HEK293 (cell line): Measurements from ENCODE around the gene DCX.

Source experiments
- BCL11A ChIP-seq: fragments of 450-650 bp; formaldehyde crosslinking; IDR thresholded peaks from 2 replicates; pipeline ENCODE4 v1.5.1; 2016; ENCODE audit warnings: low read depth, missing biosample characterization, missing genetic modification characterization
- OVOL3 ChIP-seq: fragments of 450-650 bp; formaldehyde crosslinking; IDR thresholded peaks from 2 replicates; pipeline ENCODE4 v1.5.1; 2016; ENCODE audit warnings: missing biosample characterization, missing genetic modification characterization
- TCF7L2 ChIP-seq: IDR thresholded peaks from 2 replicates; pipeline ENCODE4 v1.6.1; 2011; ENCODE audit warnings: low read depth, mild to moderate bottlenecking, inconsistent platforms, low read length, moderate library complexity, borderline replicate concordance
- ZNF138 ChIP-seq: fragments of 450-650 bp; formaldehyde crosslinking; IDR thresholded peaks from 2 replicates; pipeline ENCODE4 v1.5.1; 2016; ENCODE audit warnings: missing biosample characterization, missing genetic modification characterization, borderline replicate concordance
- ZNF174 ChIP-seq: fragments of 450-650 bp; formaldehyde crosslinking; IDR thresholded peaks from 2 replicates; pipeline ENCODE4 v1.5.0; 2017; ENCODE audit warnings: missing biosample characterization, mild to moderate bottlenecking, missing genetic modification characterization
- ZNF239 ChIP-seq: fragments of 450-650 bp; formaldehyde crosslinking; IDR thresholded peaks from 2 replicates; pipeline ENCODE4 v1.5.1; 2016; ENCODE audit warnings: missing biosample characterization, missing genetic modification characterization
- ZNF274 ChIP-seq, 2 experiments: fragments of 200-500 bp in 1 of 2; fragments of 450-650 bp in 1 of 2; sonication (Bioruptor generic) in 1 of 2; formaldehyde crosslinking in 1 of 2; IDR thresholded peaks; 2 replicates each; pipeline versions ENCODE4 v1.5.1 to v1.6.1; 2014 to 2016; ENCODE audit warnings: borderline replicate concordance in 1 of 2, inconsistent platforms in 1 of 2, low read length in 1 of 2, missing biosample characterization in 1 of 2, missing genetic modification characterization in 1 of 2
- ZNF37A ChIP-seq: fragments of 450-650 bp; IDR thresholded peaks from 2 replicates; pipeline ENCODE4 v1.5.1; 2018; ENCODE audit warnings: missing biosample characterization, missing genetic modification characterization
- ZNF558 ChIP-seq: fragments of 450-650 bp; formaldehyde crosslinking; IDR thresholded peaks from 2 replicates; pipeline ENCODE4 v1.5.1; 2016; ENCODE audit warnings: missing biosample characterization, missing genetic modification characterization
- ZNF664 ChIP-seq: fragments of 450-650 bp; formaldehyde crosslinking; IDR thresholded peaks from 2 replicates; pipeline ENCODE4 v1.5.1; 2016; ENCODE audit warnings: missing biosample characterization, missing genetic modification characterization
- TF ChIP-seq, protein P1 (sequence below): fragments of 450-650 bp; formaldehyde crosslinking; IDR thresholded peaks from 2 replicates; pipeline ENCODE4 v1.5.1; 2016; ENCODE audit warnings: missing biosample characterization, missing genetic modification characterization
- TF ChIP-seq, protein P2 (sequence below): IDR thresholded peaks from 2 replicates; pipeline ENCODE4 v1.6.1; 2011; ENCODE audit warnings: mild to moderate bottlenecking, low read depth, low read length, borderline replicate concordance
- TF ChIP-seq, protein P3 (sequence below): sonication (generic); formaldehyde crosslinking; IDR thresholded peaks from 2 replicates; pipeline ENCODE4 v1.8.1; 2022; ENCODE audit warnings: mild to moderate bottlenecking, moderate library complexity, missing genetic modification reagents
- TF ChIP-seq, protein P4 (sequence below): fragments of 450-650 bp; formaldehyde crosslinking; IDR thresholded peaks from 2 replicates; pipeline ENCODE4 v1.5.1; 2016; ENCODE audit warnings: missing biosample characterization, missing genetic modification characterization, low read depth

DNA sequence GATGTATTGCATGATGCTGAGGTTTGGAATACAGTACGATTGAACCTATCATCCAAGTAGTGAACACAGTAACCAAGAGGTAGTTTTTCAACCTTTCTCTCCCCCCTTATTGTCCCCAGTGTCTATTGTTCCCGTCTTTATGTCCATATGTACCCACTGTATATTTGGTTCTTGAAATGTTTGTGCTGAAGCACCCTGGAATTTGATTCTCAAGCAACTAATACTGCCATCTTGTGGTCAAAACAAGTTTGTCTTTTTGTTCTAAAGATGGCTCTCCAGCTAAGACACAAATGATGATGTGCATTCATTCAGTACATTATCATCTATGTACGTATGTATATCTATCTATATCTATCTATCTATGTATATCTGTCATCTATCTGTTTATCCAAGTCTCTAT is 33.5 kb upstream of the DCX start:
- TF ChIP-seq, protein P1, sequence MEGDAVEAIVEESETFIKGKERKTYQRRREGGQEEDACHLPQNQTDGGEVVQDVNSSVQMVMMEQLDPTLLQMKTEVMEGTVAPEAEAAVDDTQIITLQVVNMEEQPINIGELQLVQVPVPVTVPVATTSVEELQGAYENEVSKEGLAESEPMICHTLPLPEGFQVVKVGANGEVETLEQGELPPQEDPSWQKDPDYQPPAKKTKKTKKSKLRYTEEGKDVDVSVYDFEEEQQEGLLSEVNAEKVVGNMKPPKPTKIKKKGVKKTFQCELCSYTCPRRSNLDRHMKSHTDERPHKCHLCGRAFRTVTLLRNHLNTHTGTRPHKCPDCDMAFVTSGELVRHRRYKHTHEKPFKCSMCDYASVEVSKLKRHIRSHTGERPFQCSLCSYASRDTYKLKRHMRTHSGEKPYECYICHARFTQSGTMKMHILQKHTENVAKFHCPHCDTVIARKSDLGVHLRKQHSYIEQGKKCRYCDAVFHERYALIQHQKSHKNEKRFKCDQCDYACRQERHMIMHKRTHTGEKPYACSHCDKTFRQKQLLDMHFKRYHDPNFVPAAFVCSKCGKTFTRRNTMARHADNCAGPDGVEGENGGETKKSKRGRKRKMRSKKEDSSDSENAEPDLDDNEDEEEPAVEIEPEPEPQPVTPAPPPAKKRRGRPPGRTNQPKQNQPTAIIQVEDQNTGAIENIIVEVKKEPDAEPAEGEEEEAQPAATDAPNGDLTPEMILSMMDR (tag by site-specific recombination) = no peak
- TF ChIP-seq OVOL3 (tag by site-specific recombination) (no peak), ZNF138 (tag by site-specific recombination) (no peak), ZNF239 (tag by site-specific recombination) (no peak), BCL11A (no peak), ZNF37A (tag by site-specific recombination) (no peak), ZNF558 (no peak), TCF7L2 (no peak), ZNF274 (IDR thresholded peaks at IDR 0.05; ENCODE audit: low read length) (no peak), ZNF274 (tag by site-specific recombination; IDR thresholded peaks at IDR 0.05; ENCODE audit: borderline replicate concordance) (no peak), ZNF174 (tag by site-specific recombination) (no peak), ZNF664 (tag by site-specific recombination) (no peak)
- TF ChIP-seq, protein P2, sequence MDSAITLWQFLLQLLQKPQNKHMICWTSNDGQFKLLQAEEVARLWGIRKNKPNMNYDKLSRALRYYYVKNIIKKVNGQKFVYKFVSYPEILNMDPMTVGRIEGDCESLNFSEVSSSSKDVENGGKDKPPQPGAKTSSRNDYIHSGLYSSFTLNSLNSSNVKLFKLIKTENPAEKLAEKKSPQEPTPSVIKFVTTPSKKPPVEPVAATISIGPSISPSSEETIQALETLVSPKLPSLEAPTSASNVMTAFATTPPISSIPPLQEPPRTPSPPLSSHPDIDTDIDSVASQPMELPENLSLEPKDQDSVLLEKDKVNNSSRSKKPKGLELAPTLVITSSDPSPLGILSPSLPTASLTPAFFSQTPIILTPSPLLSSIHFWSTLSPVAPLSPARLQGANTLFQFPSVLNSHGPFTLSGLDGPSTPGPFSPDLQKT = no peak
- TF ChIP-seq, protein P3, sequence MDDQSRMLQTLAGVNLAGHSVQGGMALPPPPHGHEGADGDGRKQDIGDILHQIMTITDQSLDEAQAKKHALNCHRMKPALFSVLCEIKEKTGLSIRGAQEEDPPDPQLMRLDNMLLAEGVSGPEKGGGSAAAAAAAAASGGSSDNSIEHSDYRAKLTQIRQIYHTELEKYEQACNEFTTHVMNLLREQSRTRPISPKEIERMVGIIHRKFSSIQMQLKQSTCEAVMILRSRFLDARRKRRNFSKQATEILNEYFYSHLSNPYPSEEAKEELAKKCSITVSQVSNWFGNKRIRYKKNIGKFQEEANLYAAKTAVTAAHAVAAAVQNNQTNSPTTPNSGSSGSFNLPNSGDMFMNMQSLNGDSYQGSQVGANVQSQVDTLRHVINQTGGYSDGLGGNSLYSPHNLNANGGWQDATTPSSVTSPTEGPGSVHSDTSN (CRISPR knock-in tag) = no peak
- TF ChIP-seq, protein P4, sequence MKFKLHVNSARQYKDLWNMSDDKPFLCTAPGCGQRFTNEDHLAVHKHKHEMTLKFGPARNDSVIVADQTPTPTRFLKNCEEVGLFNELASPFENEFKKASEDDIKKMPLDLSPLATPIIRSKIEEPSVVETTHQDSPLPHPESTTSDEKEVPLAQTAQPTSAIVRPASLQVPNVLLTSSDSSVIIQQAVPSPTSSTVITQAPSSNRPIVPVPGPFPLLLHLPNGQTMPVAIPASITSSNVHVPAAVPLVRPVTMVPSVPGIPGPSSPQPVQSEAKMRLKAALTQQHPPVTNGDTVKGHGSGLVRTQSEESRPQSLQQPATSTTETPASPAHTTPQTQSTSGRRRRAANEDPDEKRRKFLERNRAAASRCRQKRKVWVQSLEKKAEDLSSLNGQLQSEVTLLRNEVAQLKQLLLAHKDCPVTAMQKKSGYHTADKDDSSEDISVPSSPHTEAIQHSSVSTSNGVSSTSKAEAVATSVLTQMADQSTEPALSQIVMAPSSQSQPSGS (tag by site-specific recombination) = no peak
